Measurements from ENCODE around the gene LHX2. TPM values are rescaled to one million over a fixed set of nuclear protein-coding genes. Genes with fewer than 3 reads are reported as not detected.

The LHX2 gene
- total and polyA plus RNA-seq, 2 of the 13 experiments (the other 11 are each of a cell fraction or from before 2014, with no cell fraction given) = not detected

- no peaks in the 10 kb centered on the region for H4K20me1 ChIP-seq (ENCODE audit: insufficient read depth, low read length)
- H3K79me2 ChIP-seq (ENCODE audit: insufficient read depth, low read length) = no peaks in the 10 kb centered on the region
- peaks cover 20% of the 10 kb centered on the region for H3K4me1 ChIP-seq (ENCODE audit: insufficient read depth, low read length)
- no peak for ATAC-seq
- DNase-seq (ENCODE audit: low spot score) = no peak
- peaks cover 2 to 35% of the 10 kb centered on the region in 2 experiments; a peak in 3 of 5 replicates for H3K27me3 ChIP-seq (ENCODE audit: control insufficient read depth in 1 of 2, insufficient read depth in 2 of 2, low read length in 2 of 2)
- ChIA-PET POLR2A (no interaction called here), CTCF (ENCODE audit: low intra/inter-chr PET ratio, low total read pairs) (no interaction called here)
- intact Hi-C loops (cut with micrococcal nuclease; ENCODE audit: unreplicated experiment) (no loop called here), in situ Hi-C loops (cut with HindIII; ENCODE audit: extremely low pct_ligation_motif_present, low pct_unique_long_range_greater_than_20kb) (loop anchor here (25.0 kb wide), 1 partner anchor 635 kb away; no protein-coding TSS in a partner anchor)
- FAIRE-seq = no peak
- no peak overlapping the region for H3K27ac ChIP-seq (ENCODE audit: extremely low read length, insufficient read depth, low read length)
- BruUV-seq (replicated peaks) = no TSS peak
- H2AFZ ChIP-seq (ENCODE audit: low read length) = no peak overlapping the region
- no peak overlapping the region for H3K4me2 ChIP-seq (ENCODE audit: low read depth, low read length)
- 36% methylated on average over 8 of the region's 8 CpGs for WGBS (ENCODE audit: low lambda C conversion rate)
- no peak for TF ChIP-seq KDM1A (CRISPR knock-in tag; IDR thresholded peaks at IDR 0.05)
- TF ChIP-seq ZBTB1 (CRISPR knock-in tag; IDR thresholded peaks at IDR 0.05; ENCODE audit: borderline replicate concordance) = no peak
- no peak for TF ChIP-seq CHD2 (IDR thresholded peaks at IDR 0.05; ENCODE audit: low read depth, low read length)
- no peak for TF ChIP-seq MAF1 (CRISPR knock-in tag; IDR thresholded peaks at IDR 0.05; ENCODE audit: borderline replicate concordance)
- TF ChIP-seq ZNF709 (CRISPR knock-in tag; IDR thresholded peaks at IDR 0.05) = no peak
- TF ChIP-seq ZSCAN31 (CRISPR knock-in tag; IDR thresholded peaks at IDR 0.05; ENCODE audit: low read depth) = no peak
- TF ChIP-seq ZNF143 (CRISPR knock-in tag; IDR thresholded peaks at IDR 0.05) = no peak
- TF ChIP-seq ZNF598 (CRISPR knock-in tag; IDR thresholded peaks at IDR 0.05; ENCODE audit: borderline replicate concordance) = no peak
- no peak for TF ChIP-seq REXO4 (CRISPR knock-in tag; IDR thresholded peaks at IDR 0.05; ENCODE audit: borderline replicate concordance)
- H3K9ac ChIP-seq (ENCODE audit: insufficient read depth, low read depth, low read length) = no peak overlapping the region
- no peaks in the 10 kb centered on the region for H3K36me3 ChIP-seq (replicated peaks in 1 of 2; ENCODE audit: control insufficient read depth in 1 of 2, insufficient read depth in 2 of 2, low read length in 2 of 2)
- no peak overlapping the region for H3K4me3 ChIP-seq (replicated peaks in 1 of 3; ENCODE audit: insufficient read depth in 1 of 3, low read depth in 2 of 3, low read length in 3 of 3)
- no peaks in the 10 kb centered on the region for H3K9me3 ChIP-seq (ENCODE audit: low read length)
Observed at GRCh38 chr9:124047251-124047672, 35.7 kb downstream of the LHX2 start.

GRCh38 chr9:124050955-124051354 lies 39.4 kb downstream of the LHX2 start:
- Histone ChIP-seq H4K20me1 (ENCODE audit: insufficient read depth, low read length) (no peaks in the 10 kb centered on the region), H3K9me3 (ENCODE audit: low read length) (no peaks in the 10 kb centered on the region), H3K27me3 (ENCODE audit: control insufficient read depth in 1 of 2, insufficient read depth in 2 of 2, low read length in 2 of 2) (peaks cover 0 to 20% of the 10 kb centered on the region in 2 experiments; a peak in 1 of 5 replicates), H3K4me3 (replicated peaks in 1 of 3; ENCODE audit: insufficient read depth in 1 of 3, low read depth in 2 of 3, low read length in 3 of 3) (no peak overlapping the region), H3K4me1 (ENCODE audit: insufficient read depth, low read length) (peaks cover 3% of the 10 kb centered on the region; the same call in 1 of the 2 replicates), H3K36me3 (replicated peaks in 1 of 2; ENCODE audit: control insufficient read depth in 1 of 2, insufficient read depth in 2 of 2, low read length in 2 of 2) (no peaks in the 10 kb centered on the region), H3K79me2 (ENCODE audit: insufficient read depth, low read length) (no peaks in the 10 kb centered on the region), H3K9ac (ENCODE audit: insufficient read depth, low read depth, low read length) (no peak overlapping the region), H3K27ac (ENCODE audit: extremely low read length, insufficient read depth, low read length) (no peak overlapping the region), H3K4me2 (ENCODE audit: low read depth, low read length) (no peak overlapping the region), H2AFZ (ENCODE audit: low read length) (no peak overlapping the region)
- ATAC-seq = no peak
- BruUV-seq (replicated peaks) = no TSS peak
- 55% methylated on average over 1 of the region's 1 CpG for WGBS (ENCODE audit: low lambda C conversion rate)
- no peak for FAIRE-seq
- TF ChIP-seq MAZ (IDR thresholded peaks at IDR 0.05; ENCODE audit: borderline replicate concordance, low read depth, low read length) (no peak), MAZ (CRISPR knock-in tag; IDR thresholded peaks at IDR 0.05; ENCODE audit: low read depth) (no peak), ZNF768 (CRISPR knock-in tag; IDR thresholded peaks at IDR 0.05) (peak; percentile 59; the same call in 1 of the 2 replicates)
- POLR2A ChIA-PET = no interaction called here
- intact Hi-C loops (cut with micrococcal nuclease; ENCODE audit: unreplicated experiment) (no loop called here), in situ Hi-C loops (cut with HindIII; ENCODE audit: extremely low pct_ligation_motif_present, low pct_unique_long_range_greater_than_20kb) (no loop called here)
- CTCF ChIA-PET (ENCODE audit: low intra/inter-chr PET ratio, low total read pairs) = no interaction called here
- no peak for DNase-seq (ENCODE audit: low spot score)

Measured in HepG2 (cell line).